GM23248 (cell line): ENCODE measurements around the gene TMEM238L.

ENCODE experiments used
- EZH2 ChIP-seq: fragments of 200-600 bp; sonication (generic); IDR thresholded peaks from 2 replicates; pipeline ENCODE4 v1.6.1; 2018; ENCODE audit warnings: antibody characterized with exemption, mild to moderate bottlenecking; ENCODE audit not compliant: insufficient read depth, poor library complexity, severe bottlenecking
- EZH2phosphoT487 ChIP-seq: fragments of 200-600 bp; sonication (generic); IDR thresholded peaks from 2 replicates; pipeline ENCODE4 v1.6.1; 2018; ENCODE audit warnings: antibody characterized with exemption, moderate library complexity, mild to moderate bottlenecking, low read depth; ENCODE audit not compliant: insufficient read depth

DNA sequence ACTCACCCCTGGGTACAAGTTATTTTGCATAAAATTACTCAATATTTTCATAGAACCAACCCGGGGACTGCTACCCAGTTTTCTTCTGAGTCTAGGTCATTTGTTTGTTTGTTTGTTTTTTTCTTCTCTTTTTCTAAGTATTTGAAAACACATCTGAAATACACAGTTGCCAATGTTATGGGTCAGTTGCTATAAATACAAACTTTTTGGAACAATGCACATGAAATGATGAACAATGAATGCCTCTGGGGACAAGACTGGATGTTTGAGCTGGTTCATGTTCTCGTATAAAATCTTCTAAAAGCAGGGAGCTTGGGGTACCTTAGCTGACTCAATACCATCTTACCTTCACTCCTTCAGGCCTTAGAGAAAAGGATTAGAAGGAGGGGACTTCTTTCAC, 30.5 kb downstream of the TMEM238L start:
- TF ChIP-seq EZH2phosphoT487 (no peak), EZH2 (no peak)
